Pons (tissue), 1 donor: ENCODE results near the gene U2AF1L4.

ENCODE experiments used
- DNase-seq: peaks from one replicate; pipeline ENCODE4 v3.0.0-alpha.2; 2016; ENCODE audit warnings: low spot score

U2AF1L4 gene

DNA sequence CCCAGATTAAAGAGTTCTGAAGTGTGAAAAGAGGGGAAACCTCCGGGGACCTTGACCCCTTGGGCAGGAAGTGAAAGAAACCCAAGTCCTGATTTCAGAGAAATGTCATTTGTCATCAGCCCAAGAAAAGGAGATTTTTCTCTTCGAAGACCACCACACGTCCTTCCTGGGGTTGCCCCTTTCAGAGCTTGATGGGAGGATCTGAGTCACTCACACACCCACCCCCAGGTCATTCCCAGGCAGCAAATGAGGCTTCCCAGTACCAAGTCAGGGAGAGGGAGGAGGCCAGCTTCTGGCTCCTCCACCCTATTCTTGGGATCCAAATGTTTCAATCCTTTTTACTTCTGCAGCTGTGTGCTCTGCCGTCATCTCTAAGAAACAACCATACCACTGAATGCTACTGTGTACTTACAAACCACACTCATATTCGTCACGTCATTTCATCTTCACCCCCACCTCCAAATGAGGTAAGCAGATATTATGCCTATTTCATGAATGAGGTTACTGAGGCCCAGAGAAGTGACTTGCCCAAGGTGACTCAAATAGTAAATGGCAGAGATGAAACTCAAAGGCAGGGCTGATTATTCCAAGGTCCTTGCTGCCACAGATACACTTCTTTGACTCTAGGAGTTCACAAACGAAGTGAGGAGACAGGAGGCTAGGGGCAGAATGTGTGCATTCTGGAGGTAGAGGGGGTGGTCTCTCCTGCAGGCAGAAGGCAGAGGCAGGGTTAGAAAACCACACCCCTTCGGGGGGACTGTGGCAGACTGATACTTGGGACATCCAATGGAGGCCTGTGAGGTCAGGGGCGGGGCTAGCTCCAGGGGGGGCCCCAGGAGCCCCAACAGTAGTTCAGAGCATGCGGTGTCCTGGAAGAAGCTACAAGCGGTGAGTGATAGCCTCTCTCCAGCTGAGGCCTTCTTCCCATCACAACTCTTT is 32.4 kb downstream of the U2AF1L4 start:
- no peak for DNase-seq

DNA sequence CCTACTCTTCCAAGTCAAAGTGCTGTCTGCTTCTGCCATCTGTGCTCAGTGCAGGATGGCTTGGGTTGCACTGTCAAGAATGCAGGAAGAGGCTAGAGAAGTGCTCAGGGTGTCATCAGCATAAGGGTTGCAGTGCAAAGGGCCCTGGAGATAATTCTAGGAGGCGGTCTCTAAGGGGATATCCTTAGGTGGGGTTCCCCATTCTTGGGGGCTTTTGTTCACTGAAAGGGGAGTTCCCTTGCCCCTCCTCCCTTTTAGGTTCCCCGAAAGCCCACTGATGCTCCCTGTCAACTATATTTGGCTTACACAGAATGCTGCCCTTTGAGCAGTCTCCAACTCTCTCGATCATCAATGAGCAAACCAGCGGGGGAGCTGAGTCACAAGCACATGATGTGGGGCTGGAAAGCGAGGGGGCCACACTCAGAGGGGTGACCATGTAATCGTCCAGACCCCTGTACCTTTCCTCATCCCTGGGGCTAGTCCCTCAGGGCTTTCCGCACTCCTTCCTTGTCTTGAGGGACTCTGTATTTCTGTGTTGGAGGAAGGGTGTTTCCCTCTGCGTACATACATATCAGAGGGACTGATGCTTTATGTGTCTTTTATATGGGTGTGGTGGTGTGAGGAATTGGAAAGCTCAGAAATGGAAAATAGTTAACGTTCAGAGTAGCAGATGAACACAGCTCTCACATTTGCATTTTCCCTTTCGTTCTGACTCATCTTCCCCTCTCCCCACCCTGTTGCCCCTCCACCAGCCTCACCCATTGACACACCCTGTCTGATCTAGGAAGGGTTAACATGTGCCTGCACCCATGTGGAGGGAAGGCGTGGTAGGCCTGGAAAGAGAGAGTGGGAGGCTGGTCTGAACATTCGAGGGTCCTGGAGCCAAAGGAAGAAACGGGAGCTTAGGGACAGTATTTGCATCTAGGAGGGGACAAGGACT is 34.2 kb downstream of the U2AF1L4 start:
- no peak for DNase-seq

DNA sequence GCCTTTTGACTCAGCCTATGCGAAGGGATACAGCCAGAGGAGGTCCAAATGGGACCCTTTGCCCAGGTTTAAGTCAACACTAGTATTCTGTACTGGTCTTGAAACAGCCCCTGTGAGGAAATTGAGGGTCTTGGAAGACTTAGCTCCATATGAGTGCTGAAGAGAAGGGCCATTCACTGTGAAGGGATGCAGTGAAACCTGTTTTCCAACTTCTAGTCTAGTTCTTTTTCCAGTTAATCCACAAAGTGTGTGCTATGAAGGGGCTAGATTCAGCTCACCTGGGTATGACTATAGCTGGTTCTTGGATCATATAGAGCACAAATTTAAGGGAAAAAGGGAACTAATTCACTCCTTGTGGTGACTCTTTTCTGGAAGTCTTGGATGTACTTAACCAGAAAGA is 36.8 kb downstream of the U2AF1L4 start:
- DNase-seq, result no peak

DNA sequence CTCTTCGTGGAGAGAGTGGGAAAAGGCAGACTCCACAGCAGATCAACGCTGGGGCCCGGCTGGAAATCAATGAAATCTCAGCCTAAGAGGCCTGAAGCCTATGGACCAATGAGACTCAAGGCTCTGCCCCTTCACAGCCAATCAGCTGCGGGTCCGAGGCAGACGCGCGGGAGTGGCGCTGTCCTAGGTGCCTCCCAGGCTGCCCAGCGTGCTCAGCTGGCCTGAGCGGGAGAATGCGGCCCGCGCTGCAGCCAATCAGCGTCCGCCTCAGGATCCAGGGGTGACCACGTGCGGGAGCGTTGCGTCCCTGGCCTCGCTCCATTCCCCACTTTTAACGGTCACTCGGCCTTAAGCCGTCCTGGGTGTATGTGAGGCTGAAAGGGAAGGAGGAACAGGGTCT is 41.0 kb downstream of the U2AF1L4 start, which contains the start of gene ZBTB32:
ZBTB32 (plus strand) TSS at position 341 of the 400 bp plus-strand sequence. CDS start 10,069 bp downstream, outside the sequence.
- no peak for DNase-seq

DNA sequence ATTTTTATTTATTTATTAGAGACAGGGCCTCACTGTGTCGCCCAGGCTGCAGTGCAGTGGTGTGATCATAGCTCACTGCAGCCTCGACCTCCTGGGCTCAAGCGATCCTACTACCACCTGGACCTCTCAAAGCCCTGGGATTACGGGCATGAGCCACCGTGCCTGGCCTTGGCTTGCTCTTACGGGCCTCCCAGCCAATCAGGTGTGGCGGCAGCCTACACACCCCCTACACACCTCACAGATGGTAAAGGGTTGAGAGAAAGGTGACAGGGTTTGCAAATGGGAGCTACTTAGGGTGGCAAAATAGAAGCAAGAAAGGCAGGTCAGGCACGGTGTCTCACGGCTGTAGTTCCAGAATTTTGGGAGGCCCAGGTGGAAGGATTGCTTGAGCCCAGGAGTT is 41.9 kb downstream of the U2AF1L4 start:
- DNase-seq, result no peak

DNA sequence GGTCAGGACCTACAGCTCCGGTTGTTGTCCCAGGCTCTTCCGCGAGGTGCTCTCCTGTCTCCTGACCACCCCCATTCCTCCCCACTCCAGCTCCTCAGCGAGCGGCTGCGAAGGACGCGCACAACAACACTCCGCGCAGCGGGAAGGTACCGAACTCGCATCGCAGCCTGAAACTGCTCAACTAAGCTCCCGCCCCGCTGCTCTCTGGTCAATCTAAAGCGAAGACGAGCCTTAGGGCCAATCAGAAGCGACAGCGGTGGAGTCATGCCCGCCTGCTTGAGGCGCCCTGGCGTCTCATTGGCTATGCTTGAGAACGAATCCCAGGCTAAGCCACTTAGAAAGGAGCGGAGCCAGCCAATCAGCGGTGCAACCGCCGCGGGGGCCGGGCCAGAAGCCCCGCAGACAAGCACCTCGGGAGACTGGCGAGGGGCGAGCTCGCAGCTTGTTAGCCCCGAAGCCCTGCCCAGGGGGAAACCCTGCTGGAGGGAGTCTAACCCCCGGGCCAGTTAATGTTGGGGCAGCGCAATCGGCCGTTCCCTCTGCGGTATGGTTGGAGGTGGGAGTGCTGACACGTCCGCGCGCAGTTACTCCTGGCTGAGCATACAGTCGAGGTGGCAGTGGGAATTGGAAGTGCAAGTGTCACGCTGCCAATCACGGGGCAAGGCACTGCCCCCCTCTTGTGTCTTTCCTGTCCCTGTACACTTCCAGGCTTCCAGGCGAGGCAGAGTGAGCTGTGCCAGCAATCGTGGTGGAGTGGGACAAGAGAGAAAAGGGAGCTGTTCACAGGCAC is 42.8 kb downstream of the U2AF1L4 start:
- peak; percentile 99 for DNase-seq

DNA sequence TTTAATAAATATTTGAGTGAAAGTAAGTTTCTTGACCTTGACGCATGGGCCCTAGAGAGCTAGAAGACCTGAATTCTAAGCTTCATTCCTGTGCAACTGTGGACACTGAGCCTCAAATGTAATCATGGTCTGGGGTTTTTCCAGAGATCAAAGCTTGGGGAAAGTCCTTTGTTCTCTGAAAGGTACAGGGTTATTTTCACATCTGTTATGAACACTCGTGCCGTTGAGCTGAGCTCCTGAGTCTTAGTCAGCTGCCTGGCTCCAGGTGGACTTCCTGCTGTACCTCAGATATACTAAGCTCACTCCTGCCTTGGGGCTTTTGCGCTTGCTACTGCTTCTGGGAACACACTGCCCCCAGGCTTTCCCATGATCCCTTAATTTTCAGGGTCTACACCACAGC is 48.4 kb downstream of the U2AF1L4 start:
- no peak for DNase-seq

DNA sequence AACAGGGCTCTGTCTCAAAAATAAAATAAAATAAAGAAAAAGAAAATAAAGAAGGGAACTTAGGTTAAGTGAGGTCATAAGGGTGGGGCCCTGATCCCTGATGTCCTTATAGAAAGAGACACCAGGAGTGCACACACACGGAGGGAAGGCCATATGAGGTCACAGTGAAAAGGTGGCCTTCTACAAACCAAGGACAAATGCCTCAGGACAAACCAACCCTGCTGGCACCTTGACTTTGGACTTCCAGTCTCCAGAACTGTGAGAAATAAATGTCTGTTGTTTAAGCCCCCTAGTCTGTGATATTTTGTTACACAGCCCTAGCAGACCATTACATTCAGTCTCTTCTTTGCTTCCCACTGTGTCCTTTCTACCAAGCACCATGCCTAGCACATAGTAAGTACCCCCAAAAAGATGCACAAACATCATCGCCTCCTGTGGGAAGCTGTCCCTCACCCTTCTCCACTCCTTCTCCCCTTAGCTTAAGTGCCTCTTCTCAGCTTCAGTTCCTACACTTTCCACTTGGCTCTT is 49.3 kb downstream of the U2AF1L4 start:
- no peak for DNase-seq

DNA sequence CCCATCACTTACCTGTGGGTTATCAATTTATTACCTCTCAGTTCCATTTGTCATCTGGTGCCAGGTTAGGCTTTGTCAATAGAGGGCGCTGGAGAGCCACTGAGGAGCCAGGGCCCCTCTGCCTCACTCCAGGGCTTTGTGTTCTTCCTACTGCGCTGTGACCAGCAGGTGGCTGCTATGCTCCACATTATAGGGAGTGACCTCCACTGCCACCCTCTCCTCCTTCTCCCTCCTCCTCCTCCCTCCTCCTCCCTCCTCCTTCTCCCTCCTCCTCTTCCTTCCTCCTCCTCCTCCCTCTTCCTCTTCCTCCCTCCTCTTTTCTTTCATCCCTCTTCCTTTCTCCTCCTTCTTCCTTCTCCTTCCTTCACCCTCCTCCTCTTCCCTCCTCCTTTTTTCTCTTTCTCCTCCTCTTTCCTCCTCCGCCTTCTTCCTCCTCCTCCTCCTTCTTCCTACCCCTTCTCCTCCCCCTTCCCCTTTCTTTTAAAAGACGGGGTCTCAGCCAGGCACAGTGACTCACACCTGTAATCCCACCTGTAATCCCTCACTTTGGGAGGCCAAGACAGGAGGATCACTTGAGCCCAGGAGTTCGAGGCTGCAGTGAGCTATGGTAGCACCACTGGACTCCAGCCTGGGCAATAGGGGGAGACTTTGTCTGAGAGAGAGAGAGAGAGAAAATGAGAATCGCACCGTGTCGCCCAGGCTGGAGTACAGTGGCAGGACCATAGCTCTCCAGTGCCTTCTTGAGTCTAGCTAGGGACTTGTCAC is 51.2 kb downstream of the U2AF1L4 start:
- DNase-seq, result peak; percentile 94

DNA sequence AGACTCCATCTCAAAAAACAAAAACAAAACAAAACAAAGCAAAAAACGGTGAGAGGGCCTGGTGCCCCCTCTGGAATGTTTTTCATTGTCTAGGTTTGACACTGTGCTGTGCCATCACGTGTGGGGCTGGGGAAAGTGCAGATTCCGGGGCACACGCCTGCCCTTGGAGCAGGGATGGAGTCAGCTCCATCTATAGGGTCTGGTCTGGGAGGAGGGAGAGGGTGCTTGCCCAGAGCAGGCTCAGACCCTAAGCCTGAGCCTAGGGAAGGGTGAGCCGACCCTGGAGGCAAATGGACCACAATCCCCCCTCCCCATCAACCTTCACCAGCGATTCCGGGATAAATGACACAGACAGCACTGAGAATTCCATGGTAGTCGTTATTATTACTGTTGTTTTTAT is 51.8 kb downstream of the U2AF1L4 start:
- no peak for DNase-seq
